ENCODE measurements around the gene ADAM10.

GRCh38 chr15:58677426-58677825, 72.1 kb downstream of the ADAM10 start:
- TF ChIP-seq POLR2A (IDR thresholded peaks at IDR 0.05): no peak
- peak in 3 of 6 experiments; percentile 20 to 41 (median 32) for TF ChIP-seq CTCF (IDR thresholded peaks at IDR 0.05)
